Activated B cell treated with CpG ODN at 0.5 μM for 24 hours (primary cell): ENCODE results near the gene PLA2G2F. TPM values are rescaled to one million over a fixed set of nuclear protein-coding genes. Genes with fewer than 3 reads are reported as not detected.

Experiments
- ATAC-seq: fragments of 200-7000 bp; cut with Tn5 transposase; one replicate; pipeline ENCODE4 v1.10.0; 2021; ENCODE audit warnings: low read depth, mild to moderate bottlenecking, moderate library complexity
- CTCF ChIA-PET: fragments of 350-600 bp; sonication (Branson Sonifier 250); formaldehyde crosslinking; loops from one replicate; lab custom pipeline; 2021; ENCODE audit warnings: antibody characterized with exemption; lab: Charles Lee
- POLR2A ChIA-PET: fragments of 350-600 bp; sonication (Branson Sonifier 250); formaldehyde crosslinking; loops from one replicate; lab custom pipeline; 2021; ENCODE audit warnings: antibody characterized with exemption; lab: Charles Lee
- DNase-seq: peaks from one replicate; pipeline ENCODE4 v3.0.0; 2022
- H3K27ac Mint-ChIP-seq: one replicate; pipeline ENCODE4 v1.8.0; 2020; ENCODE audit warnings: mixed read lengths
- H3K27me3 Mint-ChIP-seq: one replicate; pipeline ENCODE4 v1.8.0; 2021; ENCODE audit warnings: mixed read lengths
- H3K36me3 Mint-ChIP-seq: one replicate; pipeline ENCODE4 v1.8.0; 2021; ENCODE audit warnings: low read depth, mixed read lengths
- H3K4me1 Mint-ChIP-seq: one replicate; pipeline ENCODE4 v1.8.0; 2021; ENCODE audit warnings: mixed read lengths
- H3K4me3 Mint-ChIP-seq: one replicate; pipeline ENCODE4 v1.8.0; 2020; ENCODE audit warnings: mild to moderate bottlenecking, mixed read lengths
- H3K9me3 Mint-ChIP-seq: one replicate; pipeline ENCODE4 v1.8.0; 2020; ENCODE audit warnings: mixed read lengths
- CTCF ChIP-seq: fragments of 200-600 bp; IDR thresholded peaks from one replicate; pipeline ENCODE4 v1.8.0; 2022; ENCODE audit warnings: antibody characterized with exemption, mild to moderate bottlenecking
- intact Hi-C: fragments of 100-400 bp; cut with micrococcal nuclease; formaldehyde crosslinking; loops from one replicate; pipeline ENCODE4 v1.15.1; 2024
- total RNA-seq: library from RNA; stranded (reverse); gene quantifications from 2 replicates; pipeline ENCODE4 v1.2.3, GENCODE V29; 2022

PLA2G2F gene
- total RNA-seq, 1 donor from 2014 or later: not detected

GRCh38 chr1:20180844-20181207 lies 41.7 kb downstream of the PLA2G2F start:
- Mint-ChIP-seq H3K4me1 (peaks cover 10% of the 10 kb centered on the region), H3K36me3 (no peaks in the 10 kb centered on the region), H3K4me3 (no peak overlapping the region), H3K9me3 (peaks cover 7% of the 10 kb centered on the region), H3K27me3 (peaks cover 17% of the 10 kb centered on the region), H3K27ac (no peak overlapping the region)
- CTCF ChIA-PET: interaction anchor here (1.2 kb wide), 1 partner anchor 29 kb away, joined by 3 read pairs; no protein-coding TSS in a partner anchor
- DNase-seq (no peak), ATAC-seq (no peak)
- no peak for TF ChIP-seq CTCF
- intact Hi-C loops: no loop called here
- POLR2A ChIA-PET: interaction anchor here (1.0 kb wide), 1 partner anchor 9 kb away, joined by 3 read pairs; no protein-coding TSS in a partner anchor

DNA sequence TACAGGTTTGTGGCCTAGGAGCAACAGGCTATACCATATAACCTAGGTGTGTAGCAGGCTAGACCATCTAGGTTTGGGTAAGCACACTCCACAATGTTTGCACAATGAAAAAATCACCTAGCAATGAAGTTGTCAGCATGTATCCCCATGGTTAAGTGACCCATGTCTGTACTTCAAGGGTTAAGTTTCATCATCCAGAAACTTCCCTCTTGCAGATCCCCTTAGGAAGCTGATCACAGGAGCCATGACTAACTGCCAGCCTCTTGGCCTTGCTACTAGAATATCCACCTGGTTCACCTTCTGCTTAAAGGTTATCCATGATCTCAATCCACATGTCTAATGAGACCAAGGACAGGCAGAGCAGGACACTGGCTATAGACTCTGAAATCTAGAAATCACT lies 43.3 kb downstream of the PLA2G2F start:
- peaks cover 18% of the 10 kb centered on the region for H3K27me3 Mint-ChIP-seq
- no peaks in the 10 kb centered on the region for H3K36me3 Mint-ChIP-seq
- TF ChIP-seq CTCF: no peak
- H3K9me3 Mint-ChIP-seq: peaks cover 7% of the 10 kb centered on the region
- no peak overlapping the region for H3K4me3 Mint-ChIP-seq
- DNase-seq (no peak), ATAC-seq (no peak)
- intact Hi-C loops: no loop called here
- peaks cover 17% of the 10 kb centered on the region for H3K4me1 Mint-ChIP-seq
- ChIA-PET POLR2A (no interaction called here), CTCF (interaction anchor here (0.7 kb wide), 1 partner anchor 11 kb away, joined by 4 read pairs; no protein-coding TSS in a partner anchor)
- no peak overlapping the region for H3K27ac Mint-ChIP-seq

- Mint-ChIP-seq H3K27me3 (peaks cover 23% of the 10 kb centered on the region), H3K4me3 (no peak overlapping the region), H3K9me3 (peaks cover 7% of the 10 kb centered on the region), H3K36me3 (no peaks in the 10 kb centered on the region), H3K27ac (no peak overlapping the region), H3K4me1 (peaks cover 17% of the 10 kb centered on the region)
- DNase-seq (no peak), ATAC-seq (no peak)
- ChIA-PET CTCF (no interaction called here), POLR2A (no interaction called here)
- intact Hi-C loops: no loop called here
- no peak for TF ChIP-seq CTCF
Measured at GRCh38 chr1:20183035-20183434, 43.9 kb downstream of the PLA2G2F start.

DNA sequence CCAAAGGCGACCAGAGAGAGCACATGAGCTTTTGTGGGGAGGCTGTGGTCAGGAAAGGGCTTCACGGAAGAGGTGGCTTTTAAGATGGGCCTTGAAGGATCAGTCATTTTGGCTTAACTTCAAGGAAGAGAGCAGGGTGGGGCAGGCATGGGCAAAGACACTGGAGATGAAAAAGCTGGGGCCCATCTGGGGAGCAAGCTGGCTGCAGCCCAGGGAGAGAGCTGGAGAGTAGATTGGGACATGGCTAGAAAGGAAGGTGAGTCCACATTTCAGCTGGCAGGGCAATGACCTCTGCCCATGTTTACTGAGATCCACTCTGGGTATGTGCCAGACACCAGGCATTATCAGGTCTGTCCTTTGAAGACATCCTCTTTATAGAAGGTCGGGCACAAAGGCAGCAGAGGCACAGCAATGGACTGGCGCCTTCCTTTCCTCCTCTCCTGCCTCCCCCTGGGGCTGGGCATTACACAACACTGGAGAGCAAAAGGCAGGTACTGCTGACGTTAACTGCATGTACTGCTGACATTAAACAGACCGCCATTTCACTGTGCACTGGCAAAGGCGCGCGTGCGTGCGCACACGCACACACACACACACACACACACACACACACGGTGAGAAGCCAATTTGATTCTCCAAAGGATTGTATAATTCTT lies 44.6 kb downstream of the PLA2G2F start:
- Mint-ChIP-seq H3K9me3 (peaks cover 7% of the 10 kb centered on the region), H3K27ac (no peak overlapping the region), H3K4me1 (peaks cover 17% of the 10 kb centered on the region), H3K4me3 (no peak overlapping the region), H3K27me3 (peaks cover 30% of the 10 kb centered on the region), H3K36me3 (no peaks in the 10 kb centered on the region)
- ChIA-PET CTCF (no interaction called here), POLR2A (no interaction called here)
- TF ChIP-seq CTCF: no peak
- intact Hi-C loops: loop anchor here (2.0 kb wide), 1 partner anchor 13 kb away; no protein-coding TSS in a partner anchor
- DNase-seq (no peak), ATAC-seq (no peak)

- ATAC-seq (no peak), DNase-seq (no peak)
- H3K27ac Mint-ChIP-seq: peak overlapping the region; percentile 10
- intact Hi-C loops: loop anchor here (2.0 kb wide), 1 partner anchor 14 kb away; no protein-coding TSS in a partner anchor
- H3K4me1 Mint-ChIP-seq: peaks cover 17% of the 10 kb centered on the region
- peaks cover 37% of the 10 kb centered on the region for H3K27me3 Mint-ChIP-seq
- peaks cover 6% of the 10 kb centered on the region for H3K9me3 Mint-ChIP-seq
- CTCF ChIA-PET: no interaction called here
- no peak for TF ChIP-seq CTCF
- H3K36me3 Mint-ChIP-seq: no peaks in the 10 kb centered on the region
- peak overlapping the region; percentile 2 for H3K4me3 Mint-ChIP-seq
- POLR2A ChIA-PET: no interaction called here
Measured at GRCh38 chr1:20184481-20184900, 45.4 kb downstream of the PLA2G2F start.
